Aortic smooth muscle cell (primary cell): ENCODE data around the gene PDZD8. TPM values are rescaled to one million over a fixed set of nuclear protein-coding genes. Genes with fewer than 3 reads are reported as not detected.

Experiments used
- total RNA-seq: library from RNA; depleted of rRNA; stranded (reverse); fragments of >200 nt; gene quantifications from 2 replicates; pipeline ENCODE4 v1.2.3, GENCODE V29; 2014

PDZD8 gene, protein sequence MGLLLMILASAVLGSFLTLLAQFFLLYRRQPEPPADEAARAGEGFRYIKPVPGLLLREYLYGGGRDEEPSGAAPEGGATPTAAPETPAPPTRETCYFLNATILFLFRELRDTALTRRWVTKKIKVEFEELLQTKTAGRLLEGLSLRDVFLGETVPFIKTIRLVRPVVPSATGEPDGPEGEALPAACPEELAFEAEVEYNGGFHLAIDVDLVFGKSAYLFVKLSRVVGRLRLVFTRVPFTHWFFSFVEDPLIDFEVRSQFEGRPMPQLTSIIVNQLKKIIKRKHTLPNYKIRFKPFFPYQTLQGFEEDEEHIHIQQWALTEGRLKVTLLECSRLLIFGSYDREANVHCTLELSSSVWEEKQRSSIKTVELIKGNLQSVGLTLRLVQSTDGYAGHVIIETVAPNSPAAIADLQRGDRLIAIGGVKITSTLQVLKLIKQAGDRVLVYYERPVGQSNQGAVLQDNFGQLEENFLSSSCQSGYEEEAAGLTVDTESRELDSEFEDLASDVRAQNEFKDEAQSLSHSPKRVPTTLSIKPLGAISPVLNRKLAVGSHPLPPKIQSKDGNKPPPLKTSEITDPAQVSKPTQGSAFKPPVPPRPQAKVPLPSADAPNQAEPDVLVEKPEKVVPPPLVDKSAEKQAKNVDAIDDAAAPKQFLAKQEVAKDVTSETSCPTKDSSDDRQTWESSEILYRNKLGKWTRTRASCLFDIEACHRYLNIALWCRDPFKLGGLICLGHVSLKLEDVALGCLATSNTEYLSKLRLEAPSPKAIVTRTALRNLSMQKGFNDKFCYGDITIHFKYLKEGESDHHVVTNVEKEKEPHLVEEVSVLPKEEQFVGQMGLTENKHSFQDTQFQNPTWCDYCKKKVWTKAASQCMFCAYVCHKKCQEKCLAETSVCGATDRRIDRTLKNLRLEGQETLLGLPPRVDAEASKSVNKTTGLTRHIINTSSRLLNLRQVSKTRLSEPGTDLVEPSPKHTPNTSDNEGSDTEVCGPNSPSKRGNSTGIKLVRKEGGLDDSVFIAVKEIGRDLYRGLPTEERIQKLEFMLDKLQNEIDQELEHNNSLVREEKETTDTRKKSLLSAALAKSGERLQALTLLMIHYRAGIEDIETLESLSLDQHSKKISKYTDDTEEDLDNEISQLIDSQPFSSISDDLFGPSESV
- 15.9 and 18.8 TPM in 2 replicates for total RNA-seq

DNA sequence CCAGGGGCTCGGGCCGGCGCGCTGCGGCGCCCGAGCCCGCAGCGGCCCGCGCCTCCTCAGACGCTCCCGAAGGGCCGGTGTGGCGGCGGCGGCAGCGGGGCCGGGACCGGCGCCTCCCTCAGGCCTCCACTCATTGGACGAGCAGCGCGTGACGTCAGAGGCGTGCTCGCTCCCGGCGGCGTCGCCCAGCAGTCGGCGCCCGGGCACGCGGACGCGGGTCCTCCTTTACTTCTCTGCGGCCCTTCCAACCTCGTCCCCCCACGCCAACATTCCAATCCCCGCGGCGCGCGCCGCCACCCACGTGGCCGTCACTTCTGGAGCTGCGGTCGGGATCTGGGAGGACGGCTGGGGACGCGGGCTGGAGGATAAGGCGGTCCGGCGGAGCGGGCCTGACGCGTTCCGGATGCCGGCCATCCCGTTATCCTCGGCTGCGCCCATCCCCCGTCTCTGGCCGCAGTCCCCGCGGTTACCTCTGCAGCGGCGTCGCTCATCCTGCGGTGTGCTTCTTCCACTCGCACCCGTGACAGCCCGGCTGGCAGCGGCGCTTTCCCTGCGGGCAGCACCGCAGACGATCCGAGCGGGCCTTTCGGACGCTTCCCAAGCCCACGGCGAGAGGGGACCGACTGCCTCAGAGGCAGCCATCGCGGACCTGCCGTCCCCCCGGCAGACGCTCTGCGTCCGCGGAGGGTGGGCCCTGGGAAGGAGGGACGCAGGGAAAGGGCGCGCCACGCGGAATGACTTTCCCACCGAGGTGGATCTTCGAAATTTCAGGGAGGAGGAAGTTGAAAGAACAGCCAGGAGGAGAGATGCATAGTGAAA lies at the start of gene PDZD8:
TSS of gene PDZD8 (minus strand) at position 81 of the 819 bp plus-strand sequence. CDS start 213 bp downstream, outside the sequence.

DNA sequence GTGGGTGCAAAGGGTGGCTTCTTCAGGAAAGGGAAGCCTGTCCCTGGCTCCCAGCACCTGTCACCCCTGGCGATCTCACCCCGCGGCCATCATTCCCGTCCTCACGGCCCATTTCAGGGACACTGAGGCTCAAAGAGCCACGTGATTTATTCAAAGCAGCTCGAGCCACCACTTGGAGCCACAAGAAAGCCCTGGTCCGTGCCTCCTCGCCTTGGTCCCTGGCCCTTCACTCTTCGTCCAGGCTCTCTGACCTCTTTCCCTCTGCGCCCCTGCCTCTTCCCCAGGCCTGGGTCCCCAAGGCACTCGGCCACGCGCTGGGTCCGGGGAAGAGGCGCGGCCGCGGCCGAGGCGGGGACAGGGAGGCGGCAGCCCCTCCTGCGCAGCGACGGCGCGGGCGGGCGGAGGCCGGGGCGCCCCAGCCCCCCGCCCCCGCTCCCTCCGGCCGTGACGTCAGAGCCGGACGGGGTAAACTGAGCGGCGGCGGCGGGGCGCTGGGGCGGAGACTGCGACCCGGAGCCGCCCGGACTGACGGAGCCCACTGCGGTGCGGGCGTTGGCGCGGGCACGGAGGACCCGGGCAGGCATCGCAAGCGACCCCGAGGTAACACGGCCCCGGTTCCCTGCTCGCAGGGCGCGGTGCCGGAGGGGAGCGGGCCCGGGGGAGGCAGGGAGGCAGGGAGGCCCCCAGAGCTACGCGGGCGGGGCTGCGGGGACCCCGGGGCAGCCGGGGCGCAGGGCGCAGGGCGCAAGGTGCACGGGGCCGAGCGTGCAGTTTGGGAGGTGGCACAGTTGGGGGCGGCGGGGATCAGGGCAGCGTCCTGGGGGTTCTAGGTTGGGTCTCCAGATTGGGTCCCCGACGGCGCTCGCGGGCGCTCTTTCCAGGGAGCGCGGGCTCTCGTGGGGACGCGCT lies 134.4 kb downstream of the PDZD8 start, which contains the start of gene SLC18A2:
TSS of gene SLC18A2 (plus strand) at position 494 of the 909 bp plus-strand sequence. CDS start 580 bp downstream, outside the sequence.

Other genes with a start within 250 kb of the PDZD8 start
- not detected in 2 replicates for gene VAX1, start 237.2 kb downstream of the PDZD8 start, total RNA-seq
- gene KCNK18, start 178.0 kb downstream of the PDZD8 start, total RNA-seq: not detected in 2 replicates
- not detected in 2 replicates for gene SLC18A2, start 134.3 kb downstream of the PDZD8 start, total RNA-seq
- not detected in 2 replicates for gene EMX2, start 167.3 kb upstream of the PDZD8 start, total RNA-seq